GM19438 (cell line): ENCODE measurements around the gene PLEKHB2.
"Not testable (repeated sequence)": the region's sequence is repeated elsewhere in the genome, so short reads cannot be mapped to it uniquely, and the experiment has no call there.

ENCODE experiments used
- ATAC-seq: cut with Tn5 transposase; IDR thresholded peaks from one replicate; pipeline ENCODE4 v1.9.1; 2021; ENCODE audit warnings: low read depth; ENCODE audit not compliant: unreplicated experiment

Gene PLEKHB2, protein sequence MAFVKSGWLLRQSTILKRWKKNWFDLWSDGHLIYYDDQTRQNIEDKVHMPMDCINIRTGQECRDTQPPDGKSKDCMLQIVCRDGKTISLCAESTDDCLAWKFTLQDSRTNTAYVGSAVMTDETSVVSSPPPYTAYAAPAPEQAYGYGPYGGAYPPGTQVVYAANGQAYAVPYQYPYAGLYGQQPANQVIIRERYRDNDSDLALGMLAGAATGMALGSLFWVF

GRCh38 chr2:131105156-131105949 lies at the start of gene PLEKHB2:
Gene PLEKHB2 (plus strand): TSS chr2:131105336. CDS start chr2:131120942, 15,606 bp downstream.
- peak; percentile 69 for ATAC-seq

DNA sequence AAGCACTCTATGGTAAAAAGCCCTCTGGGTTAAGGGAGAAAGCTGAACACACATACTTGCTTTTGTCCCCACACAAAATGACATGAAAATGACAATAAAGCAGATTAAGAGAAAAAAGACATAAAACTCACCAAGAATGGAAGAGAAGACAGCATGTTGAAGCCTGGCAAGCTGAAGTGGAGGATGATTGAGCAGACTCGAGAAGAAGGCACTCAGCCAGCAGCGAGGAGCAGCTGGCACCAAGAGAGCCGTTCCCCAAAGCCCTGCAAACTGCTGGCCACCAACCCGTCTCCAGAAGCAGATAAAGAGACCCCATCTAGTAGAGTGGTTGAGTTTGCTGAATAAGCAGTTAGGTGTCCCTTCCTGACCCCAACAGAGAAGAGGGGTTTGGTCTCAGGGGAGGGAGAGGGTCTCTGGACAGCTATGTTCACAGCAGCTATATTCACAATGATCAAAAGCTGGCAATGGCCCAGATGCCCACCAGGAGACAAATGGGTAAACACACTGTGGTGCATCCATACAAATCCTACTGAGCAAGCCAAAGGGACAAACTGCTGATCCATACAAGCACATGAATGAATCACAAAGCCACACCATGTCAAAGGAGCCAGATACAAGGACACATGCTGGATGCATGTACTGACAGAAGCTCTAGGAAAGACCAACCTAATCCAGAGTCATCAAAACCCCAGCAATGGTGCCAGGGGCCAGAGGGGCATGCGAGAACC lies 48.8 kb upstream of the PLEKHB2 start:
- no peak for ATAC-seq

GRCh38 chr2:131056932-131057287 lies 48.2 kb upstream of the PLEKHB2 start:
- no peak for ATAC-seq

DNA sequence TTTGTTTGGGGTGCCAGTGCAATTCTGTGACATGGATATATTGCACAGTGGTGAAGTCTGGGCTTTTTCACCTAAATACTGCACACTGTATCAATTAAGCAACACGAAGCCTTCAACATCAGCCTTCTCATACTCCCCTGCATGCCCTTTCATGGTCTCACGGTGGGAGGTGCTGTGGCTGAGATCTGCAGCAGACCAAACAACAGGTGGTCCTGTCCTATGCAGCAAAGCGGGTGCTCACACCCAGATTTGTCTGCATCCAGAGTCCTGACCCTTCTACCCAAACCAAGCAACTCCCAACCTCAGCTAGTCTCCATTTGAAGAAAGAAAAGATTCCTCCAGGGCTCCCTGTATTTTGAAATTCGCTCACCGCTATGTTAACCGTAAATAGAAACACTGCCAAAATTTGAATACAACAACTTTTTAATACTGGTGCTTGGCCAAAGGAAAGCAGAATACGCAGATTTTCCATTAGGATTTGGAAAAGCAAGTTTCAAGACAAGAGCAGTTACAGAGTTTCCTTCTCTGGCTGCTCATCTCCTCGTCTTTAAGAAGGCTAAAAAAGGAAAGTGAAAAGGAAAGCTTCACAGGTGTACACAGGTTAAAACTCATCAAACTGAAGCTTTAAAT lies 46.8 kb upstream of the PLEKHB2 start:
- no peak for ATAC-seq

GRCh38 chr2:131058920-131059319 lies 46.2 kb upstream of the PLEKHB2 start:
- no peak for ATAC-seq

DNA sequence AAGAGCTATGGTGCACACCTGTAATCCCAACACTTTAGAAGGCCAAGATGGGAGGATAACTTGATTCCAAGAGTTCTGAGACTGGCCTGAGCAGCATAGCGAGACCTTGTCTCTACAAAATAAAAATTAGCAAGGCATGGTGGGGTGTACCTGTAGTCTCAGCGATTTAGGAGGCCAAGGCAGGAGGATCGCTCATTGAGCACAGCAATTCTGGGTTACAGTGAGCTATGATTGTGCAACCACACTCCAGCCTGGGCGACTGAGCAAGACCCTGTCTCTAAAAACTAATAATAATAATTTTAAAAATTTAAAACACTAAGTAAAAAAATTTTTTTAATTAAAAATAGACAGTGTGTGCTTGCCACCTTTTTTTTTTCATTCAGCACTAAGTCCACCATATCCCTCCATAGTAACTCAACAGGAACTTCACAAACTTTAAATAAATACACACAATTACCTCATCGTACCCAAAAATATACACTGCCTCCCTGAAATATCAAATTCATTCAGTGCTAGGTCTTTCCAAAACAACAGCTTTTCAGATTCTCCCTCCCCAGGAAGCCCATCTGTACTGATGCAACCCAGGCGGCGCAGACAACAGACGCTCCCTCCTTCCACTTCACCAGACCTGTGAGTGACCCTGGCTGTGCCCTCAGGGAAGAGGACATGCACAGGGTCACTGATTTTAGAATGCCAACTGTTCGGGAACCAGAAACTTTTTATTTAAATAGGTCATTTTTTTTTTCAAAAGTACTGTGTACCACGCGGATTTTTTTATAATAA lies 41.4 kb upstream of the PLEKHB2 start:
- ATAC-seq: no peak

DNA sequence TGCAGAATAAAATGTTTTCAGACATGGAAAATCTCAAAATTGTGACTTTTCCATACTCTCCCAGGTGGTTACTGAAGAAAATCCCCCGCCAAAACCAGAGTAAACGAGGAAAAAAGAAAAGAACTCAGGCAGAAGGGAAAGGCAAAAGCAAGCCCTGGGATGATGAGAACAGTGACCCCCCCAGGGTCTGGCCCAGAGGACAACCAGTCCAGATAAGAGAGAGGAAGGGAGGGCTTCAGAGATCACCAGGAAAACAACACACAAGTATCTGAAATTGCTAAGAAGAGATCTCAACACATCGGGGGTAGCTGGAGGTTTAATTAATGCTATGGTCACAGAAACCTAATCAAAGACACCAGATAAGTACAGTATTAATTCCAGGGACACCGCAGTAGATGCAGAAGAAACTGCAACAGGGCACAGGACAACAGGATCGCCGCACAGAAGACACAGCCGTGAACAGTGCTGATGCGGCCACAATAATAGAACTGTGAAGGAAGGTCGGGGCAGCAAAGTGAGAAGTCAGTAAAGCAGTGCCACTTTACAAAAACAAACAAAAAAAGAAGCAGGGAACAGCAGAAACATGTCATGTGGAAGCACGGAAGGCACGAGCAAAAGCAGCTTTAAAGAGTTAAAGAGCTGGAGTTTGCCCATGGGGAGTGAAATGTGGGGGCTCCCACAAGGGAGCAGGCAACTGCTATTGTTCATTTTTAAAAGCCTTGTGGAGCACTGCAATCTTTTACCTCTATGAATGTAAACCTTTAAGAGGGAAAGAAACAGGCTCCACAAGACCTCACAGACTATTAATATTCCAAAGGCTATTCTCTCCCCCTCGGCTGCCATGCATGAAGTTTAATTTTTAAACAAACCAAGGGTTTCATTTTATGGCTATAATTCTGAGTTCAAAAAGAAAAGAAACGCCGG lies 40.3 kb upstream of the PLEKHB2 start:
- no peak for ATAC-seq

GRCh38 chr2:131067465-131068125 lies 37.5 kb upstream of the PLEKHB2 start:
- no peak for ATAC-seq

- not testable (repeated sequence) for ATAC-seq
Observed at GRCh38 chr2:131068172-131068571, 37.0 kb upstream of the PLEKHB2 start.

GRCh38 chr2:131075578-131075977 lies 29.6 kb upstream of the PLEKHB2 start:
- not testable (repeated sequence) for ATAC-seq

DNA sequence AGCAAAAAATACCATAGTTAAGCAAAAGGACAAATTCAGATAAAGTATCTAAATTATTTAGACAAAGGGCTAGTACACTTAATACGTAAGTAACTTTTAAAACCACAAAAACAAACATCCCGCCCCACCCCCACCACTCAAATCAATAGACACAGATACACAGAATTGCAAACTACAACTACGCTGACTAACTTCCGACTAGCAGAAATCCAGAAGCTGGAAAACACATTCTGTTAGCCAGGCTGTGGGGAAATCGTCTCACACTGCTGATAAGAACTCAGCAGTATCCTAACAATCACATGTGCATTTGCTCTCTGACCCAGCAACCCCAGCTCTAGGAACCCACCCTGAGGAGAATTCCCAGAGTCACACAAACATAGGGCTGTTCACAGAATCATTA lies 28.4 kb upstream of the PLEKHB2 start:
- no peak for ATAC-seq

- ATAC-seq: no peak
Observed at GRCh38 chr2:131077182-131077846, 27.8 kb upstream of the PLEKHB2 start.

GRCh38 chr2:131077966-131078365 lies 27.2 kb upstream of the PLEKHB2 start:
- ATAC-seq: no peak

- not testable (repeated sequence) for ATAC-seq
Observed at GRCh38 chr2:131079931-131080330, 25.2 kb upstream of the PLEKHB2 start.

DNA sequence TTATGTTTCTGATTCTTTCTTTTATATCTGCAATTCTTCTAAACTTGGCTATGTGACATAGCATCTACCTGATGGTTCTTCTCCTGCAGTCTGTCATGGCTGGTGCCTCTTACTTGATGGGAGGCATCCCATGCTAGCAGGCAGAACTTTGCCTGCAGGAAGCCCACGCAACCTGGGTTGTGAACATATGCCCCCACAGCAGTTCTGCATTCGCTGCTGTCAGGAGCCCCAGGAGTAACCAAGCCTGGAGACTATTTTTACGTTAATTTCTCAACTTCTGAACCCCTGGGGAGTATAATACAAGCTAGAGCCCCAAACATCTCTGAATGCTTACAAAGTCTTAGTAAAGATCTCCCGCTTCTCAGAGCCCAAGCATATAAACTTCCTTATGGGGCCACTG lies 23.9 kb upstream of the PLEKHB2 start:
- no peak for ATAC-seq

- no peak for ATAC-seq
Observed at GRCh38 chr2:131085646-131086045, 19.5 kb upstream of the PLEKHB2 start.

- no peak for ATAC-seq
Observed at GRCh38 chr2:131092458-131093005, 12.6 kb upstream of the PLEKHB2 start.
